ENCODE measurements around the gene NUDT1.

DNA sequence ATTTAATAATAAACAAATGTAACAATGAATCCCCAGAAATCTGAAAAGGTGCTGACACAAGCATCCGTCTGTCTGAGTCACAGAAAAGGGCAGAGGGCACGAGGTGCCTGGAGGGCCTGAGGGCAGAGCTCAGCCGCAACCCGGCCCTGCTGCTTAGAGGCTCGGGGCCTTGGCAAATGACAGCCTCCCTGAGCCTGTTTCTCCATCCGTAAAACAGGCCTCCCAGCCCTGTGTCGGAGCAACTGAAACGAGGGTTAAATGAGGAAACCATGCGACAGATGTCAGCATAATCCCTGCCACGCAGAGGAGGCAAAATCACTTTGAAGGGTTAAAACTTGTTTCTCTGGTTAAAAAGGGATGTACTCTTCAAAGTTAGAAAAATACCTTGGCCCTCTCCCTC is 24.9 kb downstream of the NUDT1 start:
- TF ChIP-seq EP300 (IDR thresholded peaks at IDR 0.05) (no peak), POLR2A (IDR thresholded peaks at IDR 0.05) (no peak)
- TF ChIP-seq, protein P1, sequence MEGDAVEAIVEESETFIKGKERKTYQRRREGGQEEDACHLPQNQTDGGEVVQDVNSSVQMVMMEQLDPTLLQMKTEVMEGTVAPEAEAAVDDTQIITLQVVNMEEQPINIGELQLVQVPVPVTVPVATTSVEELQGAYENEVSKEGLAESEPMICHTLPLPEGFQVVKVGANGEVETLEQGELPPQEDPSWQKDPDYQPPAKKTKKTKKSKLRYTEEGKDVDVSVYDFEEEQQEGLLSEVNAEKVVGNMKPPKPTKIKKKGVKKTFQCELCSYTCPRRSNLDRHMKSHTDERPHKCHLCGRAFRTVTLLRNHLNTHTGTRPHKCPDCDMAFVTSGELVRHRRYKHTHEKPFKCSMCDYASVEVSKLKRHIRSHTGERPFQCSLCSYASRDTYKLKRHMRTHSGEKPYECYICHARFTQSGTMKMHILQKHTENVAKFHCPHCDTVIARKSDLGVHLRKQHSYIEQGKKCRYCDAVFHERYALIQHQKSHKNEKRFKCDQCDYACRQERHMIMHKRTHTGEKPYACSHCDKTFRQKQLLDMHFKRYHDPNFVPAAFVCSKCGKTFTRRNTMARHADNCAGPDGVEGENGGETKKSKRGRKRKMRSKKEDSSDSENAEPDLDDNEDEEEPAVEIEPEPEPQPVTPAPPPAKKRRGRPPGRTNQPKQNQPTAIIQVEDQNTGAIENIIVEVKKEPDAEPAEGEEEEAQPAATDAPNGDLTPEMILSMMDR (IDR thresholded peaks at IDR 0.05), result no peak
